Body of pancreas (tissue), 4 donors: Measurements from ENCODE around the gene CBX4. TPM values are rescaled to one million over a fixed set of nuclear protein-coding genes. Genes with fewer than 3 reads are reported as not detected.

Experiments
- ATAC-seq: fragments of 150-250 bp; one replicate; pipeline ENCODE4 v1.9.1; 2016
- DNase-seq, 4 donors: peaks; one replicate each; pipeline ENCODE4 v3.0.0-alpha.2; 2019
- H3K27ac ChIP-seq, 4 donors: fragments of 200-600 bp; sonication (generic); 1 replicate in 3 of 4; 2 replicates in 1 of 4; pipeline versions ENCODE4 v1.5.1 to v1.6.1; 2016 to 2019; ENCODE audit warnings: mild to moderate bottlenecking in 1 of 4, mixed read lengths in 1 of 4, moderate library complexity in 1 of 4
- H3K27me3 ChIP-seq, 2 donors: fragments of 200-600 bp; sonication (generic); one replicate each; pipeline ENCODE4 v1.6.0; 2016; ENCODE audit warnings: mild to moderate bottlenecking in 1 of 2
- H3K36me3 ChIP-seq, 2 donors: fragments of 200-600 bp; sonication (generic); replicated peaks in 1 of 2; 2 replicates each; pipeline ENCODE4 v1.5.1; 2016; ENCODE audit warnings: low read depth in 2 of 2; ENCODE audit not compliant: insufficient read depth in 1 of 2
- H3K4me1 ChIP-seq: fragments of 200-600 bp; sonication (generic); one replicate; pipeline ENCODE4 v1.6.0; 2016
- H3K4me3 ChIP-seq, 2 donors: fragments of 200-600 bp; sonication (generic); 1 replicate in 1 of 2; 2 replicates in 1 of 2; pipeline ENCODE4 v1.5.1; 2016 to 2019
- H3K9me3 ChIP-seq, 3 donors: fragments of 200-600 bp; sonication (generic); 1 replicate in 2 of 3; 2 replicates in 1 of 3; pipeline ENCODE4 v1.5.1; 2016
- POLR2A ChIP-seq, 3 donors: fragments of 450-650 bp; IDR thresholded peaks; one replicate each; pipeline ENCODE4 v1.6.1; 2016; ENCODE audit warnings: antibody characterized with exemption in 3 of 3, mild to moderate bottlenecking in 2 of 3
- WGBS, 2 donors: methylation state at CpG; one replicate each; pipeline ENCODE4 v1.1.5; 2017; 5-methylcytosine and 5-hydroxymethylcytosine counted together
- intact Hi-C: fragments of 100-400 bp; cut with DNase I; formaldehyde crosslinking; loops from one replicate; pipeline ENCODE4 v1.15.1; 2023
- total RNA-seq, 2 donors: library from RNA; depleted of rRNA; stranded (reverse); fragments of >200 nt; gene quantifications; one replicate each; pipeline ENCODE4 v1.1.0, GENCODE V29; 2016
- TF ChIP-seq, protein P1 (sequence below), 7 experiments: fragments of 450-650 bp in 4 of 7; fragments of 200-600 bp in 3 of 7; sonication (generic) in 3 of 7; IDR thresholded peaks; one replicate each; pipeline ENCODE4 v1.5.1; 2016 to 2019; ENCODE audit warnings: antibody characterized with exemption in 7 of 7

The CBX4 gene
- total RNA-seq, 2 donors from 2014 or later, result 15.6 to 17.8 TPM

- TF ChIP-seq POLR2A (IDR thresholded peaks at IDR 0.05), result no peak
- TF ChIP-seq, protein P1, sequence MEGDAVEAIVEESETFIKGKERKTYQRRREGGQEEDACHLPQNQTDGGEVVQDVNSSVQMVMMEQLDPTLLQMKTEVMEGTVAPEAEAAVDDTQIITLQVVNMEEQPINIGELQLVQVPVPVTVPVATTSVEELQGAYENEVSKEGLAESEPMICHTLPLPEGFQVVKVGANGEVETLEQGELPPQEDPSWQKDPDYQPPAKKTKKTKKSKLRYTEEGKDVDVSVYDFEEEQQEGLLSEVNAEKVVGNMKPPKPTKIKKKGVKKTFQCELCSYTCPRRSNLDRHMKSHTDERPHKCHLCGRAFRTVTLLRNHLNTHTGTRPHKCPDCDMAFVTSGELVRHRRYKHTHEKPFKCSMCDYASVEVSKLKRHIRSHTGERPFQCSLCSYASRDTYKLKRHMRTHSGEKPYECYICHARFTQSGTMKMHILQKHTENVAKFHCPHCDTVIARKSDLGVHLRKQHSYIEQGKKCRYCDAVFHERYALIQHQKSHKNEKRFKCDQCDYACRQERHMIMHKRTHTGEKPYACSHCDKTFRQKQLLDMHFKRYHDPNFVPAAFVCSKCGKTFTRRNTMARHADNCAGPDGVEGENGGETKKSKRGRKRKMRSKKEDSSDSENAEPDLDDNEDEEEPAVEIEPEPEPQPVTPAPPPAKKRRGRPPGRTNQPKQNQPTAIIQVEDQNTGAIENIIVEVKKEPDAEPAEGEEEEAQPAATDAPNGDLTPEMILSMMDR (IDR thresholded peaks at IDR 0.05), result no peak
- no peaks in the 10 kb centered on the region for H3K36me3 ChIP-seq
- DNase-seq, result no peak
- H3K9me3 ChIP-seq, result no peaks in the 10 kb centered on the region
- 52 to 68% methylated on average over 7 to 12 of the region's 12 CpGs for WGBS, 2 donors
- ATAC-seq, result no peak
- no peak overlapping the region for H3K27ac ChIP-seq
- intact Hi-C loops, result no loop called here
- no peaks in the 10 kb centered on the region for H3K27me3 ChIP-seq
- H3K4me3 ChIP-seq, result no peak overlapping the region
- peaks cover 18% of the 10 kb centered on the region for H3K4me1 ChIP-seq
These were observed 17.7 kb downstream of the CBX4 start for GRCh38 chr17:79821331-79822095.

- Histone ChIP-seq H3K36me3 (no peaks in the 10 kb centered on the region), H3K9me3 (no peaks in the 10 kb centered on the region), H3K27me3 (no peaks in the 10 kb centered on the region), H3K4me3 (no peak overlapping the region), H3K27ac (no peak overlapping the region), H3K4me1 (peaks cover 18% of the 10 kb centered on the region)
- intact Hi-C loops, result no loop called here
- DNase-seq (no peak), ATAC-seq (no peak)
- WGBS, 2 donors, result 61 to 76% methylated on average over 4 of the region's 4 CpGs
- TF ChIP-seq, protein P1 (IDR thresholded peaks at IDR 0.05), result no peak
- TF ChIP-seq POLR2A (IDR thresholded peaks at IDR 0.05), result no peak
These were observed 18.3 kb downstream of the CBX4 start for GRCh38 chr17:79820959-79821330.

DNA sequence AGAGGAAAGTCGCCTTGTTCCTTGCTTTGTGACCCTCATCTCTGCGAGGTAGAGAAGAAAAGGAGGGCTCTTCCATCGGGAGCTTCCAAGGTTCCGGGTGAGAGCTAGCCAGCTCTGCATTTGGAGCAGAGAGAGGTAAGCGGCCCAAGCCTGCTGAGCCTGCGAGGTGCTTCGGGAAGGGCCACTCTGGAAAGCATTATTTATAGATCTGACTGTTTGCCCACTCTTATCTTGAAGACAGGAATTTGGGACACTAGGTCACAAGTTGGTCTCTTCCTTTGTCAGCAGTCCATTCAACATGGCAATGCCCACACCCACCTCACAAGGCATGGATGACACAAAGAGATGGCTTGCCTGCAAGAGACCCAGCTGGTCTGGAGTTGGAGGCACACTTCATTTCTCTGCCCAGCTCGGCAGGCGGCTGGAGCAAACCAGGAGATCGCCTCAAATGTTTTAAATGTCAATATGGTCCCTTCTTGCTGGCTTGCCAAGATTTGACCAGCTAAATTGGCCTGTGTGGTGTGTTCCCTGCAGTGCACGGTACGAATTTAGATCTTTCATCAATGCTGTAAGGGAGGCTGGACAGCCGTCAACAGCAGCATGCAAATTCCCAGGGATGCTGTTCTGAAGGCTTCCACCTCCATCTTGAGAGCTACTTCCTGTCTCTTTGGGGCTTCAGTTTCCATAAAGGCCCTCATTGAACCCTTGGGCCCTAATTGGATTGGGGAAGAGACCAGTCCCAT lies 19.5 kb downstream of the CBX4 start:
- DNase-seq (no peak), ATAC-seq (no peak)
- intact Hi-C loops, result no loop called here
- 93 to 94% methylated on average over 10 to 13 of the region's 13 CpGs for WGBS, 2 donors
- Histone ChIP-seq H3K4me3 (no peak overlapping the region), H3K4me1 (peaks cover 24% of the 10 kb centered on the region), H3K27ac (no peak overlapping the region), H3K36me3 (no peaks in the 10 kb centered on the region), H3K9me3 (no peaks in the 10 kb centered on the region), H3K27me3 (no peaks in the 10 kb centered on the region)
- no peak for TF ChIP-seq POLR2A (IDR thresholded peaks at IDR 0.05)
- TF ChIP-seq, protein P1 (IDR thresholded peaks at IDR 0.05), result no peak

GRCh38 chr17:79819085-79819484 lies 20.2 kb downstream of the CBX4 start:
- 79% methylated on average over 5 of the region's 5 CpGs for WGBS, 2 donors
- H3K27ac ChIP-seq, result no peak overlapping the region
- no peak for ATAC-seq
- peaks cover 26% of the 10 kb centered on the region for H3K4me1 ChIP-seq
- DNase-seq, result no peak
- no peak overlapping the region for H3K4me3 ChIP-seq
- TF ChIP-seq POLR2A (IDR thresholded peaks at IDR 0.05), result no peak
- TF ChIP-seq, protein P1 (IDR thresholded peaks at IDR 0.05), result no peak
- no peaks in the 10 kb centered on the region for H3K36me3 ChIP-seq
- H3K27me3 ChIP-seq, result no peaks in the 10 kb centered on the region
- intact Hi-C loops, result no loop called here
- H3K9me3 ChIP-seq, result no peaks in the 10 kb centered on the region
